Keratinocyte (primary cell): ENCODE data around the gene GLIPR1L2.

Source experiments
- EZH2 ChIP-seq: IDR thresholded peaks from one replicate; pipeline ENCODE4 v1.6.1; 2012; ENCODE audit warnings: inconsistent platforms, mild to moderate bottlenecking, low read length, moderate library complexity
- TF ChIP-seq, protein P1 (sequence below), 3 experiments: IDR thresholded peaks in 1 of 3; conservative IDR thresholded peaks in 1 of 3; optimal IDR thresholded peaks in 1 of 3; 2 replicates in 2 of 3; 3 replicates in 1 of 3; pipeline versions ENCODE3 to v1.5.1; 2011; ENCODE audit warnings: low read length in 3 of 3, mild to moderate bottlenecking in 3 of 3, moderate library complexity in 2 of 3, control low read depth in 1 of 3, inconsistent platforms in 1 of 3; ENCODE audit not compliant: insufficient read depth in 2 of 3; ENCODE audit errors: extremely low read depth in 1 of 3

DNA sequence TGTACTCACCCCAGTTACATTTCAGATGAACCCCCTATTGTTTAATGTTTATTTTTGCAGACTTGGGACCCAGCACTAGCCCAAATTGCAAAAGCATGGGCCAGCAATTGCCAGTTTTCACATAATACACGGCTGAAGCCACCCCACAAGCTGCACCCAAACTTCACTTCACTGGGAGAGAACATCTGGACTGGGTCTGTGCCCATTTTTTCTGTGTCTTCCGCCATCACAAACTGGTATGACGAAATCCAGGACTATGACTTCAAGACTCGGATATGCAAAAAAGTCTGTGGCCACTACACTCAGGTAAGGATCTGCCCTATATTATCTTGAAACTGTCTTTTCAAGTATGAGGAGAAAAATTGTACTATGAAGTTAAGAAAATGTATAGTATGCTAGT is 90.9 kb downstream of the GLIPR1L2 start:
- TF ChIP-seq, protein P1, sequence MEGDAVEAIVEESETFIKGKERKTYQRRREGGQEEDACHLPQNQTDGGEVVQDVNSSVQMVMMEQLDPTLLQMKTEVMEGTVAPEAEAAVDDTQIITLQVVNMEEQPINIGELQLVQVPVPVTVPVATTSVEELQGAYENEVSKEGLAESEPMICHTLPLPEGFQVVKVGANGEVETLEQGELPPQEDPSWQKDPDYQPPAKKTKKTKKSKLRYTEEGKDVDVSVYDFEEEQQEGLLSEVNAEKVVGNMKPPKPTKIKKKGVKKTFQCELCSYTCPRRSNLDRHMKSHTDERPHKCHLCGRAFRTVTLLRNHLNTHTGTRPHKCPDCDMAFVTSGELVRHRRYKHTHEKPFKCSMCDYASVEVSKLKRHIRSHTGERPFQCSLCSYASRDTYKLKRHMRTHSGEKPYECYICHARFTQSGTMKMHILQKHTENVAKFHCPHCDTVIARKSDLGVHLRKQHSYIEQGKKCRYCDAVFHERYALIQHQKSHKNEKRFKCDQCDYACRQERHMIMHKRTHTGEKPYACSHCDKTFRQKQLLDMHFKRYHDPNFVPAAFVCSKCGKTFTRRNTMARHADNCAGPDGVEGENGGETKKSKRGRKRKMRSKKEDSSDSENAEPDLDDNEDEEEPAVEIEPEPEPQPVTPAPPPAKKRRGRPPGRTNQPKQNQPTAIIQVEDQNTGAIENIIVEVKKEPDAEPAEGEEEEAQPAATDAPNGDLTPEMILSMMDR (optimal IDR thresholded peaks at IDR 0.05 in 1 of 3, IDR thresholded peaks at IDR 0.05 in 1 of 3, conservative IDR thresholded peaks at IDR 0.05 in 1 of 3; ENCODE audit: extremely low read depth in 1 of 3, insufficient read depth in 2 of 3, low read length in 3 of 3), result no peak
- no peak for TF ChIP-seq EZH2
